ENCODE results near the gene FNDC11. TPM values are rescaled to one million over a fixed set of nuclear protein-coding genes. Genes with fewer than 3 reads are reported as not detected.

Gene FNDC11
- polyA plus RNA-seq, 5 donors, result 0.66 to 0.91 (median 0.71) TPM

GRCh38 chr20:63579017-63579694 lies 25.2 kb downstream of the FNDC11 start:
- DNase-seq, result no peak

DNA sequence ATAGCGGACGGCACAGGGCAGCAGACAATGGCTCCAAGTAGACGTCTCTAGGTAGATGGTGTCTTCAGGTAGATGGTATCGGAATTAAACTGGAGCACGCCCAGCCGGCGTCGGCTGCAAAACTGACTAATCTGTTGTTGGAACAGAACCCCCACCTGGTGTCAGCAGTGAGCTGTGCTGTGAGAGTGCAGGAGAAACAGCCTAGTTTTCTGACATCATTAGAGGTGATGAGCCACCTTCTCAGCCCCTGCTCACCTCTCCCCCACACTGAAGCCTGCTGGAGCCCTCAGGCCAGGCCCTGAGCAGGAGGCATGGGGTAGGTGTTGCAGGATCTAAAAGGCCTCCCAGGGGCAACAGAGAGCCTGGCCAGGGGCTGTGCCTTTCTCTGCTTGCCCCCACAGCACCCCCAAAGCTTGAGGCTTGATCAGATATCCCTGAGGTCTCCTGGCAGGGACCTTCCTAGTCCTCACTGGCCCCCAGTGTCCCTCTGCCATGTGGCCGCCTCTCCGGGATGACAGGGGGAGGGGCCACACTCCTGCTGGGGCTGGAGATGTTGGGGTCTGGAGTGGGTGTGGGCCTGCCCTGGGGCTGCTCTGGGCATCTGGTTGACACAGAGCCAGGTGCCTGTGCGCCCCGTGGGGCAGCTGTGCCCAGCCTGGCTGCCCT lies 27.0 kb downstream of the FNDC11 start:
- no peak for DNase-seq

GRCh38 chr20:63582382-63583063 lies 28.6 kb downstream of the FNDC11 start:
- no peak for DNase-seq

- DNase-seq, result no peak
These were observed 31.9 kb downstream of the FNDC11 start for GRCh38 chr20:63585616-63586565.

DNA sequence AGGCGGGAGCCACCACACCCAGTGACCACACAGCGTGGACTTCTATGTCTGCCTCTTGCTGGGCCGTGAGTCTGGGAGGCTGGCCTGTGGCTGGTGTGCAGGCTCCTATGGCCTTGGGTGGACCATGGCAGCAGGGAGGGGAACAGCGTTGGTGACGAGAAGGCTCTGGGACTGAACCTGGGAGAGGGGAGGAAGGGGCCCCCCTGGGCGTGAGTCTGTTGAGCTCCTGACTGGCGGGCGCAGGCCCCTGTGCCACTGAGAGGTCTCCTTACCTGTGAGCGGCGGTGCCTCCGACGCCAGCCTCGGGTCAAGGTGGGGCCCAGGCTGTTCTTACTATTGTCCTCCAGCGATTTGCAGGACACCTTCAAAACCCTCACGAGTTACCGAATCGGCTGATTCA lies 32.8 kb downstream of the FNDC11 start:
- no peak for DNase-seq

GRCh38 chr20:63587256-63587655 lies 33.3 kb downstream of the FNDC11 start:
- DNase-seq, result no peak

DNA sequence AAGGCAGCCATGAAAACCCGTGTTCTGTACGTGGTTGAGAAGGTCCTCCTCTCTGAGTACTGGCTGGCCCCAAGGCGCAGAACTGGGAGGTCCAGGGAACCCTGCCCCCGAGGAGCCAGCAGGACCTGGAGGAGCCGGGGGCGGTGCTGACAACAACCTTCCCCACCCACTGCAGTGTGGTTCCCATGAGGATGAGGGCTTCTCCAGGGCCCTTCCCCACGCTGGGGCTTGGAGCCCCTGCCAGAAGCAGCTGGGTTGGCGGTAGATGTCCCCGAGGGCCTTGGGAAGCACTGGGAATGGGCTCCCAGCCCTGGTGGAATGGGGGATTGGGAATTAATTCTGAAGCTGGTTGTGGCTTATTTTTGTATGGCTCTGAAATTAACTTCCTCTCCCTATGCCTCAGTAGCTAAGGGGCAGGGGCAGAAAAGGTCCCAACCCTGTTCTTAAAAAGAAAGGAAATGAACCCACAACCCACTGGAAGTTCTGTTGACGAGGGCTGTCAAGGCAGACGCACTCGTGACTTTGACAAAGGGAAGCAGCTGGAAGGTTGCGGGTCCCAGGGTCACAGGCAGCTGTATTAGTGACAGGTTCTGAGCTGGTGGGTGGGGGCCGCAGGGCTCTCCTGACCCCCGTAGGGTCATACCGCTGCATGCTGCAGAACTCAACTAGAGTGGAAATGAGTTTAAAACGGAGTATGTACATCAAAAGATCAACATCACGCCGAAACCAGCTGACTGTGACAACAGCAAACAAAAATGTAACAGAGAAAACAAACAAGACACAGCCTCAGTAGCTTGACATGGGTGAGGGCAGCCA lies 34.0 kb downstream of the FNDC11 start:
- DNase-seq, result no peak

DNA sequence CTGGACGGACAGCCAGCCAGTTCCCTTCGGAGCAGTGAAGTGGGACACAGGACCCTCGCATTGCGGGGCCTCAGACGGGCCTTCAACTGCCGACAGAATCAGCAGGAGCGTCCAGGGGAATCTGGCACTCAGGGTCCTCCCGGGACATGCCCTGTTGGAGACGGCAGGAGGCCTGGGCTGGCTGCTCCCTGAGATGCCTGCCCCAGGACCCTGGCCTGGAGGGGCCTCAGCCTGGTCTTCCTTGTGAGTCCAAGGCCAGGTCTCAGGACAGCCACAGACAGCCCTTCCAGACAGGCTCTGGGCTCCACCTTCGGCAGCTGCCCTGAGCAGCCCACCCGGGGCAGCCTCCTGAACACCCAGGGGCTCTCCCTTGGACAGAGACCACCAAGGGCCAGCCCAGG lies 34.7 kb downstream of the FNDC11 start:
- DNase-seq, result no peak

DNA sequence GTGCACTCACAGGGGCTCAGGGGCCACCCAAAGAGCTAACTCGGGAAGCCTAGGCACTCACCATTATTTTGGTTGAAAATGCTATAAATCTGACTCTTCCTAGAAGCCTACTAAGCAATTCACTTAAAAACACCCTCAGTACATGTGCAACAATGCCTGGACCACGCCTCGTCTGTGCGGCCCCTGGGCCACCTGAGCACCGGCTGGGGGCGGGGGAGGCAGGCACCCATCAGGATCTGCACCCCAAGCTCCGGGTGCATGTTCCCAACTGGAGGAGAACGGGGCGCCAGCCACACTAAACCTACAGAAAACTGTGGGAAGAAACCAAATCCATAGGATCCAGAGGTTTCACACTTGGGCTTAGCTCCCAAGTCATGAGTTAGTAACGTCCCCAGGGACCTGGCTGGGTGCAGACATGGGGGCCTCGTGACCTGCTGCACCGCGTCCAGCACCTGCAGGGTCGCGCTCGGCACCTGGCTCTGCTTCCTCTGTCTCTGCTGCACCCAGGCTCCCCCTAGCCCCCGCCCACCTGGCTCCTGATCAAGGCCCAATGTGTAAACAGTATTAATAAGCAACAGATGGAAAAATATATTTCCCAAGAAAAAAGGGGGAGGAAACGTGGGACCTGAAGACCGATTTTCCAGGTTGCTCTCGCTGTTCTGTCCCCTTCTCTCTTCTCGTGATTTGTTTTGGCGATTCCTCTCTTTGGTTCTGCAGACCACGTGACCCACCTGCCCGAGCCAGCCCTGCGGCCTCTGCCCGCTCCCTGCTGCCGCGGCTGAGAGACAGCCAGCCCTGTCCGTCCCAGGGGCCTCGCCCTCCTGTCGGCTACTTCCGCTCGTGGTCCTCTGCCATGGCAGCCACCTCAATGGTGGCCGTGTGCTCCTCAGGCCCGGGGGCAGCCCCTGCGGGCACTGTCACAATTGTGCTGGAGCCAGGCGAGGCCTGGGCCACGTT lies 35.6 kb downstream of the FNDC11 start:
- no peak for DNase-seq

DNA sequence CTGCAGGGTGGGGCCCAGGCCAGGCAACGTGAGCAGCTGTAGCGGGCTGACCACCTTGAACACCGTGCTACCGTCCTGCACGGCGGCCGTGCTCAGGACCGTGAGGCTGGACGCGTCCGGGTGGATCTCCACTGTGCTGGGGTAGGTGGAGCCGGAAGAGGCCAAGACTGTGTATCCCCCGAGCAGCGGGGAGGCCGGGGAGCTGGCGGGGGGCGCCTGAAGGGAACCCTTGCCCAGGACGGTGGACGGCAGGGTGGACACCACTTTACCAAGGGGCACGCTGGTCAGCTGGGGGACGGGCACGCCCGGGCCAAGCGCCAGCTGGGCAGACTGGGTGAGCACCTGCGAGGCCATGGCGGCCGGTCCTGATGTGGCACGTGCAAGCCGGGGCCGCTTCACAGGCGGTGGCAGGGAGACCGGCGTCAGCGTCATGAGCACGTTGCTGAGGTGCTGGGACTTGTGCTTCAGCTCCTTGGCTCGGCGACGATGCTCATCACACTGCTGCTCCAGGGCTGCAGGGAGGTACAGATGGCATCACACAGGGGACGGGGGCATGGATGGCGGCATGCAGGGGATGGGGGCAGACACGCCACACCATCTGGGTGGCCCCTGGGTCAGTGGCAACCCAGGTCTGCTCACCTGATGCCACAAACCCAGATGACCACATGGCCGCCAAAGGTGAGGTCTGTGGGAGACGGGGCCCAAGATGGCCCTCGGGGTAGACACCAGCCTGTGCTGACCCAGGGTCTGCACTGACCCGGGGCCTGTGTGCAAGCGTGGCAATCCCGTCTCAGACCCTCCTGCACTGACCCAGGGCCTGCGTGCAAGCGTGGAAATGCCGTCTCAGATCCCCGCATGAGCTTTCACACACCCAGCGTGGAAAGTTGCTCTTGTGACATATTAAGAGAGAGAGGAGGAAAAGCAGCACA lies 36.5 kb downstream of the FNDC11 start:
- DNase-seq, result no peak

DNA sequence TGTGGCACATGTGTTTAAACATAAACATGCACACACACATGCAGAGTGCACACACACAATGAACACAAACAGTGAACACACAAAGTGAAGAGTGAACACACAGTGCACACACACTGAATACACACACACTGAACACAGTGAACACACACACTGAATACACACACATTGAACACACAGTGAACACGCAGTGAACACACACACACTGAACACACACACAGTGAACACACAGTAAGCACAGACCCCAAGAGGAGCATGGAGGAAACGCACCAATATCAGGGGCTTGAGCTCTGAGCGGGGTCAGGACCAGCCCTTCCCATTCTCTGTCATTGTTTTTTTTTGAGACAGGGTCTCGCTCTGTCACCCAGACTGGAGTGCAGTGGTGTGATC lies 37.2 kb downstream of the FNDC11 start:
- DNase-seq, result no peak

- no peak for DNase-seq
These were observed 37.9 kb downstream of the FNDC11 start for GRCh38 chr20:63591786-63592355.

DNA sequence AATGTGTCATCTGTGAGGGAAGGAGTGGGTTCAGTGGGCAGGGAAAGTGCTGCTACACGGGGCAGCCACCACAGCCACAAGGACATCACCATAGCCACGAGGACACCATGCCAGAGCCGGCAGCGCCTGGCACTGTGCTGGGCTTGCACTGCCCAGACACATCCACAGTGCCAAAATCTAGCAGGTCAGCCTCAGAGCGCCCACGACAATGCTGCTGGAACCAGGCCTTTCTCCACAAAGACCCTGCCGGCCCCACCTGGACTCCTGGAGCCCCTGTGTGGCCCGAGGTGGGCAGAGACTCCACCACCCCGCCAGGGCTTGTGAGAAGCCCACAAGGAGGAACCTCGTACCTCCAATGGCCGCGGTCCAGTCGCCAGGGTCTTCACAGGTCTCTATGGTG lies 38.7 kb downstream of the FNDC11 start:
- no peak for DNase-seq

GRCh38 chr20:63594043-63594561 lies 40.1 kb downstream of the FNDC11 start:
- no peak for DNase-seq

GRCh38 chr20:63595416-63596127 lies 41.6 kb downstream of the FNDC11 start:
- DNase-seq, result no peak

GRCh38 chr20:63596423-63596822 lies 42.5 kb downstream of the FNDC11 start:
- no peak for DNase-seq

Data from right lung (tissue), 5 donors.